CD14-positive monocyte (primary cell): ENCODE data around the gene ACHE. TPM values are rescaled to one million over a fixed set of nuclear protein-coding genes. Genes with fewer than 3 reads are reported as not detected.
"Not testable (repeated sequence)": the region's sequence is repeated elsewhere in the genome, so short reads cannot be mapped to it uniquely, and the experiment has no call there.

Source experiments
- DNase-seq, 3 donors: peaks; one replicate each; pipeline ENCODE4 v3.0.0-alpha.2; 2011 to 2022
- H2AFZ ChIP-seq: 2 replicates; pipeline ENCODE4 v1.6.0; 2012; ENCODE audit warnings: mild to moderate bottlenecking, low read depth, low read length, inconsistent platforms; ENCODE audit not compliant: insufficient read depth, poor library complexity, severe bottlenecking
- H3K27ac ChIP-seq, 2 donors: 1 replicate in 1 of 2; 2 replicates in 1 of 2; pipeline ENCODE4 v1.5.1; 2012 to 2013; ENCODE audit warnings: low read length in 2 of 2, control low read depth in 1 of 2, inconsistent platforms in 1 of 2, low read depth in 1 of 2, mild to moderate bottlenecking in 1 of 2
- H3K27me3 ChIP-seq, 2 donors: one replicate each; pipeline versions ENCODE4 v1.6.0 to v1.6.1; 2011 to 2013; ENCODE audit warnings: low read length in 2 of 2; ENCODE audit not compliant: control insufficient read depth in 2 of 2, insufficient read depth in 2 of 2
- H3K36me3 ChIP-seq, 2 donors: replicated peaks in 1 of 2; 1 replicate in 1 of 2; 2 replicates in 1 of 2; pipeline versions ENCODE4 v1.5.1 to v1.6.1; 2012 to 2013; ENCODE audit warnings: low read length in 2 of 2, control low read depth in 1 of 2, inconsistent platforms in 1 of 2, mild to moderate bottlenecking in 1 of 2; ENCODE audit not compliant: insufficient read depth in 2 of 2, control insufficient read depth in 1 of 2
- H3K4me1 ChIP-seq, 2 donors: 1 replicate in 1 of 2; 2 replicates in 1 of 2; pipeline versions ENCODE4 v1.5.1 to v1.6.1; 2012 to 2013; ENCODE audit warnings: low read length in 2 of 2, control low read depth in 1 of 2, inconsistent platforms in 1 of 2, mild to moderate bottlenecking in 1 of 2, moderate library complexity in 1 of 2; ENCODE audit not compliant: insufficient read depth in 2 of 2, control insufficient read depth in 1 of 2
- H3K4me2 ChIP-seq: replicated peaks from 2 replicates; pipeline ENCODE3; 2012; ENCODE audit warnings: low read length, moderate library complexity, mild to moderate bottlenecking; ENCODE audit not compliant: poor library complexity, severe bottlenecking; ENCODE audit errors: extremely low read depth
- H3K4me3 ChIP-seq, 3 experiments: fragments of 200-600 bp in 1 of 3; sonication (generic) in 1 of 3; replicated peaks in 1 of 3; 1 replicate in 2 of 3; 2 replicates in 1 of 3; pipeline ENCODE4 v1.5.1; 2011 to 2013; ENCODE audit warnings: low read length in 3 of 3, mild to moderate bottlenecking in 3 of 3, control low read depth in 2 of 3, low read depth in 2 of 3, inconsistent platforms in 1 of 3, moderate library complexity in 1 of 3
- H3K79me2 ChIP-seq: 2 replicates; pipeline ENCODE4 v1.6.0; 2012; ENCODE audit warnings: mild to moderate bottlenecking, control low read depth, inconsistent platforms, low read length, moderate library complexity; ENCODE audit not compliant: insufficient read depth
- H3K9ac ChIP-seq: 2 replicates; pipeline ENCODE4 v1.6.0; 2017; ENCODE audit warnings: low read length, mild to moderate bottlenecking; ENCODE audit not compliant: insufficient read depth, poor library complexity, severe bottlenecking
- H3K9me3 ChIP-seq, 2 donors: replicated peaks in 1 of 2; 1 replicate in 1 of 2; 2 replicates in 1 of 2; pipeline versions ENCODE4 v1.5.1 to v1.6.1; 2012 to 2013; ENCODE audit warnings: low read length in 2 of 2, control low read depth in 1 of 2; ENCODE audit not compliant: control insufficient read depth in 1 of 2, insufficient read depth in 1 of 2
- H4K20me1 ChIP-seq: 2 replicates; pipeline ENCODE4 v1.6.0; 2012; ENCODE audit warnings: mild to moderate bottlenecking, low read length, control low read depth, moderate library complexity; ENCODE audit not compliant: insufficient read depth
- H3K27ac Mint-ChIP-seq, 7 donors: one replicate each; pipeline ENCODE4 v1.8.0; 2020; ENCODE audit warnings: mild to moderate bottlenecking in 7 of 7, mixed read lengths in 7 of 7, moderate library complexity in 6 of 7, inconsistent platforms in 2 of 7
- H3K27me3 Mint-ChIP-seq, 3 donors: one replicate each; pipeline ENCODE4 v1.8.0; 2021 to 2022; ENCODE audit warnings: low read depth in 3 of 3, mild to moderate bottlenecking in 3 of 3, mixed read lengths in 3 of 3, moderate library complexity in 3 of 3, inconsistent platforms in 1 of 3
- H3K36me3 Mint-ChIP-seq, 2 donors: one replicate each; pipeline ENCODE4 v1.8.0; 2020; ENCODE audit warnings: mixed read lengths in 2 of 2, inconsistent platforms in 1 of 2, mild to moderate bottlenecking in 1 of 2
- H3K4me1 Mint-ChIP-seq: one replicate; pipeline ENCODE4 v1.8.0; 2020; ENCODE audit warnings: mild to moderate bottlenecking, mixed read lengths
- H3K4me3 Mint-ChIP-seq, 2 donors: one replicate each; pipeline ENCODE4 v1.8.0; 2020; ENCODE audit warnings: mild to moderate bottlenecking in 2 of 2, mixed read lengths in 2 of 2, moderate library complexity in 1 of 2
- H3K9me3 Mint-ChIP-seq, 7 donors: one replicate each; pipeline ENCODE4 v1.8.0; 2020 to 2022; ENCODE audit warnings: mixed read lengths in 7 of 7, mild to moderate bottlenecking in 6 of 7, moderate library complexity in 6 of 7, inconsistent platforms in 2 of 7
- WGBS: methylation state at CpG from one replicate; pipeline ENCODE4 v1.1.5; 2013; ENCODE audit warnings: missing lambda C conversion rate; ENCODE audit not compliant: insufficient coverage; 5-methylcytosine and 5-hydroxymethylcytosine counted together
- intact Hi-C, 2 donors: fragments of 100-400 bp; cut with micrococcal nuclease; formaldehyde crosslinking; loops; one replicate each; pipeline versions ENCODE4 v1.15.0 to v1.15.1; 2023
- polyA plus RNA-seq, 3 donors: library from polyadenylated mRNA; depleted of rRNA in 1 of 3; unstranded in 2 of 3; stranded (reverse) in 1 of 3; fragments of 300-500 nt in 2 of 3; fragments of >200 nt in 1 of 3; fragmentation: Illumina TruSeq in 2 of 3; gene quantifications; 1 replicate in 2 of 3; 2 replicates in 1 of 3; pipeline ENCODE4 v1.2.3, GENCODE V29; 2012 to 2021
- TF ChIP-seq, protein P1 (sequence below): fragments of 200-600 bp; IDR thresholded peaks from one replicate; pipeline ENCODE4 v1.8.0; 2022; ENCODE audit warnings: antibody characterized with exemption, mild to moderate bottlenecking

The ACHE gene
- polyA plus RNA-seq, 3 donors, result 0.19 TPM; not detected in 2

DNA sequence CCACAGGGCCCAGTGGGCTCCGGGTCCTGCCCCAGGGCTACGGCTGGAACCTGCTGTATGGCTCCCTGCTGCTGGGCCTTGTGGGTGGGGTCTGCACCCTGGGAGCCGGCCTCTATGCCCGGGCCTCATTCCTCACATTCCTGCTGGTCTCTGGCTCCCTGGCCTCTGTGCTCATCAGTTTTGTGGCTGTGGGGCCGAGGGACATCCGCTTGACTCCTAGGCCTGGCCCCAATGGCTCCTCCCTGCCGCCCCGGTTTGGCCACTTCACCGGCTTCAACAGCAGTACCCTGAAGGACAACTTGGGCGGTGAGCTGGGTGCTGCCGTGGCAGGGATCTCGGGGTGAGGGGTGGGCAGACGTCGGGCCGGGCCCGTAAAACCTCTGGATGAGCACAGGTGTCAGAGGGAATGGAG, 38.8 kb downstream of the ACHE start:
- peak overlapping the region in 1 of 7 donors; percentile 41 for H3K27ac Mint-ChIP-seq
- TF ChIP-seq, protein P1, sequence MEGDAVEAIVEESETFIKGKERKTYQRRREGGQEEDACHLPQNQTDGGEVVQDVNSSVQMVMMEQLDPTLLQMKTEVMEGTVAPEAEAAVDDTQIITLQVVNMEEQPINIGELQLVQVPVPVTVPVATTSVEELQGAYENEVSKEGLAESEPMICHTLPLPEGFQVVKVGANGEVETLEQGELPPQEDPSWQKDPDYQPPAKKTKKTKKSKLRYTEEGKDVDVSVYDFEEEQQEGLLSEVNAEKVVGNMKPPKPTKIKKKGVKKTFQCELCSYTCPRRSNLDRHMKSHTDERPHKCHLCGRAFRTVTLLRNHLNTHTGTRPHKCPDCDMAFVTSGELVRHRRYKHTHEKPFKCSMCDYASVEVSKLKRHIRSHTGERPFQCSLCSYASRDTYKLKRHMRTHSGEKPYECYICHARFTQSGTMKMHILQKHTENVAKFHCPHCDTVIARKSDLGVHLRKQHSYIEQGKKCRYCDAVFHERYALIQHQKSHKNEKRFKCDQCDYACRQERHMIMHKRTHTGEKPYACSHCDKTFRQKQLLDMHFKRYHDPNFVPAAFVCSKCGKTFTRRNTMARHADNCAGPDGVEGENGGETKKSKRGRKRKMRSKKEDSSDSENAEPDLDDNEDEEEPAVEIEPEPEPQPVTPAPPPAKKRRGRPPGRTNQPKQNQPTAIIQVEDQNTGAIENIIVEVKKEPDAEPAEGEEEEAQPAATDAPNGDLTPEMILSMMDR, result no peak
- no peak overlapping the region for H3K27ac ChIP-seq
- H3K79me2 ChIP-seq, result peaks cover 87% of the 10 kb centered on the region
- H3K36me3 ChIP-seq, result peaks cover 63 to 75% of the 10 kb centered on the region in 2 donors
- no peaks in the 10 kb centered on the region for H3K9me3 ChIP-seq
- no peak overlapping the region for H2AFZ ChIP-seq
- intact Hi-C loops, result loop anchor here in 1 of 2 donors (10.0 kb wide), 1 partner anchor 132 kb away; the partner anchor contains the start of gene EPO
- peaks cover 97% of the 10 kb centered on the region for H4K20me1 ChIP-seq
- H3K9me3 Mint-ChIP-seq, result no peaks in the 10 kb centered on the region
- WGBS, result over 99% methylated on average over 14 of the region's 16 CpGs
- H3K4me1 Mint-ChIP-seq, result peaks cover 38% of the 10 kb centered on the region
- no peak overlapping the region for H3K4me2 ChIP-seq
- H3K4me1 ChIP-seq, result peaks cover 22 to 38% of the 10 kb centered on the region in 2 donors
- no peaks in the 10 kb centered on the region for H3K27me3 ChIP-seq
- H3K4me3 ChIP-seq, result no peak overlapping the region
- H3K4me3 Mint-ChIP-seq, result no peak overlapping the region
- no peak overlapping the region for H3K9ac ChIP-seq
- H3K27me3 Mint-ChIP-seq, result peaks cover 0 to 1% (median 0%) of the 10 kb centered on the region in 3 donors
- no peak for DNase-seq
- peaks cover 58 to 81% of the 10 kb centered on the region in 2 donors for H3K36me3 Mint-ChIP-seq

DNA sequence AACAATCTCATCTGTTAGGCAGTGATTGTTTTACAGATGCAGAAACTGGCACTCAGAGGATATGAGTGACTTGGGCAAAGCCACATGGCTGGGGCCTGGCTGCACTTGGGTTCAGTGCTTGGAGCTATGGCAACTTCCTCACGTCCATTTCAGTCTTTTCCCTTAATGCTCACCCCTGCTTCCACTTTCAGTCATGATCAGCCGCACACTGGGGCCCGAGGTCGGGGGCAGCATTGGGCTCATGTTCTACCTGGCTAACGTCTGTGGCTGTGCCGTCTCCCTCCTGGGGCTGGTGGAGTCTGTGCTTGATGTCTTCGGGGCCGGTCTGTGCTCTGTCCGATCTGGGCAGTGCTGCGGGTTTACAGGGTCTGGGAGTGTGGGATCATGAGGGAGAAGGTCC, 40.2 kb downstream of the ACHE start:
- Histone ChIP-seq H3K4me1 (peaks cover 25 to 41% of the 10 kb centered on the region in 2 donors), H3K36me3 (peaks cover 50 to 61% of the 10 kb centered on the region in 2 donors), H3K9ac (no peak overlapping the region), H3K79me2 (peaks cover 85% of the 10 kb centered on the region), H4K20me1 (peaks cover 84% of the 10 kb centered on the region), H3K4me3 (no peak overlapping the region), H3K4me2 (no peak overlapping the region), H2AFZ (no peak overlapping the region), H3K27ac (peak overlapping the region in 1 of 2 donors; percentile 20), H3K27me3 (peaks cover 0 to 2% of the 10 kb centered on the region in 2 donors), H3K9me3 (no peaks in the 10 kb centered on the region)
- Mint-ChIP-seq H3K27me3 (peaks cover 0 to 1% (median 0%) of the 10 kb centered on the region in 3 donors), H3K4me1 (peaks cover 40% of the 10 kb centered on the region), H3K36me3 (peaks cover 45 to 67% of the 10 kb centered on the region in 2 donors), H3K27ac (no peak overlapping the region), H3K9me3 (no peaks in the 10 kb centered on the region), H3K4me3 (no peak overlapping the region)
- TF ChIP-seq, protein P1, result no peak
- intact Hi-C loops, result loop anchor here in 1 of 2 donors (10.0 kb wide), 1 partner anchor 131 kb away; the partner anchor contains the start of gene EPO
- 98% methylated on average over 8 of the region's 10 CpGs for WGBS
- DNase-seq, result no peak

- peaks cover 79% of the 10 kb centered on the region for H3K79me2 ChIP-seq
- H3K9me3 Mint-ChIP-seq, H3K4me3 Mint-ChIP-seq, H3K27ac ChIP-seq, H3K27ac Mint-ChIP-seq, H3K4me3 ChIP-seq, H2AFZ ChIP-seq, H3K9me3 ChIP-seq, H3K9ac ChIP-seq, DNase-seq, H3K27me3 Mint-ChIP-seq, H3K27me3 ChIP-seq: not testable (repeated sequence)
- Mint-ChIP-seq H3K4me1 (peaks cover 40% of the 10 kb centered on the region), H3K36me3 (peaks cover 38 to 61% of the 10 kb centered on the region in 2 donors)
- peak overlapping the region; percentile 89 for H3K4me2 ChIP-seq
- intact Hi-C loops, result loop anchor here (5.0 to 10.0 kb wide), 3 partner anchors 130 to 158 kb away; partner anchors contain the start of genes EPO (in 1 of the 2) and POP7 (in 1 of the 2)
- peaks cover 78% of the 10 kb centered on the region for H4K20me1 ChIP-seq
- WGBS, result 98% methylated on average over 6 of the region's 9 CpGs
- peaks cover 44 to 55% of the 10 kb centered on the region in 2 donors for H3K36me3 ChIP-seq
- H3K4me1 ChIP-seq, result peaks cover 25 to 41% of the 10 kb centered on the region in 2 donors
These were observed 40.8 kb downstream of the ACHE start for GRCh38 chr7:100854899-100855298.
